ENCODE results near the gene NECTIN3.

DNA sequence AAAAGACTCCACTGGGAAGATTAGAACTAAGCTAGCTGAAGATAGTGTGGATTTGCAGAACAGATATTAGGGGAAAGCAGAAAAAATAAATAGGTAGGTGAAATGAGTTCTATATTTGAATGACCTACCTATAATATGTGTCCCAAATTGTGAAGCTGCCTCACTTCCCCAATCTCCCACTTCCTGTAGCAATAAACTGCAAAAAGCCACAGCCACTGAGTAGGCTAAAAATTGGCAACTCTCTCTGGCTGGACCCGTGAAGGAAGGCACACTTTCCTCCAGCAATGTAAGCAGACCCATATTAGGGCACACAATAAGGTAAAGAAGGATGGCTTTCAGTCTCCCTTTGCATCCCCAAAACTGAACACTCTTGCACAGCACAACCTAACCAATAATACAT is 43.7 kb upstream of the NECTIN3 start:
- TF ChIP-seq, protein P1, sequence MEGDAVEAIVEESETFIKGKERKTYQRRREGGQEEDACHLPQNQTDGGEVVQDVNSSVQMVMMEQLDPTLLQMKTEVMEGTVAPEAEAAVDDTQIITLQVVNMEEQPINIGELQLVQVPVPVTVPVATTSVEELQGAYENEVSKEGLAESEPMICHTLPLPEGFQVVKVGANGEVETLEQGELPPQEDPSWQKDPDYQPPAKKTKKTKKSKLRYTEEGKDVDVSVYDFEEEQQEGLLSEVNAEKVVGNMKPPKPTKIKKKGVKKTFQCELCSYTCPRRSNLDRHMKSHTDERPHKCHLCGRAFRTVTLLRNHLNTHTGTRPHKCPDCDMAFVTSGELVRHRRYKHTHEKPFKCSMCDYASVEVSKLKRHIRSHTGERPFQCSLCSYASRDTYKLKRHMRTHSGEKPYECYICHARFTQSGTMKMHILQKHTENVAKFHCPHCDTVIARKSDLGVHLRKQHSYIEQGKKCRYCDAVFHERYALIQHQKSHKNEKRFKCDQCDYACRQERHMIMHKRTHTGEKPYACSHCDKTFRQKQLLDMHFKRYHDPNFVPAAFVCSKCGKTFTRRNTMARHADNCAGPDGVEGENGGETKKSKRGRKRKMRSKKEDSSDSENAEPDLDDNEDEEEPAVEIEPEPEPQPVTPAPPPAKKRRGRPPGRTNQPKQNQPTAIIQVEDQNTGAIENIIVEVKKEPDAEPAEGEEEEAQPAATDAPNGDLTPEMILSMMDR (IDR thresholded peaks at IDR 0.05): no peak
- no peak for TF ChIP-seq EP300 (IDR thresholded peaks at IDR 0.05)
- TF ChIP-seq POLR2AphosphoS5 (IDR thresholded peaks at IDR 0.05): no peak
- no peak for TF ChIP-seq POLR2A (IDR thresholded peaks at IDR 0.05)

All from upper lobe of left lung (tissue), 4 donors.